ENCODE measurements around the gene SLC6A17.

DNA sequence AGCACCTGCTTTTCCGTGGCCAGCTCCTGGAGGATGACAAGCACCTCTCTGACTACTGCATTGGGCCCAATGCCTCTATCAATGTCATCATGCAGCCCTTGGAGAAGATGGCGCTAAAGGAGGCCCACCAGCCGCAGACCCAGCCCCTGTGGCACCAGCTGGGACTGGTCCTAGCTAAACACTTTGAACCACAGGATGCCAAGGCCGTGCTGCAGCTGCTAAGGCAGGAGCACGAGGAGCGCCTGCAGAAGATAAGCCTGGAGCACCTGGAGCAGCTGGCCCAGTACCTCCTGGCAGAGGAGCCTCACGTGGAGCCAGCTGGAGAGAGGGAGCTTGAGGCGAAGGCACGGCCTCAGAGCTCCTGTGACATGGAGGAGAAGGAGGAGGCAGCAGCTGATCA, 37.6 kb upstream of the SLC6A17 start:
- TF ChIP-seq POLR2A (IDR thresholded peaks at IDR 0.05), result no peak
- TF ChIP-seq, protein P1, sequence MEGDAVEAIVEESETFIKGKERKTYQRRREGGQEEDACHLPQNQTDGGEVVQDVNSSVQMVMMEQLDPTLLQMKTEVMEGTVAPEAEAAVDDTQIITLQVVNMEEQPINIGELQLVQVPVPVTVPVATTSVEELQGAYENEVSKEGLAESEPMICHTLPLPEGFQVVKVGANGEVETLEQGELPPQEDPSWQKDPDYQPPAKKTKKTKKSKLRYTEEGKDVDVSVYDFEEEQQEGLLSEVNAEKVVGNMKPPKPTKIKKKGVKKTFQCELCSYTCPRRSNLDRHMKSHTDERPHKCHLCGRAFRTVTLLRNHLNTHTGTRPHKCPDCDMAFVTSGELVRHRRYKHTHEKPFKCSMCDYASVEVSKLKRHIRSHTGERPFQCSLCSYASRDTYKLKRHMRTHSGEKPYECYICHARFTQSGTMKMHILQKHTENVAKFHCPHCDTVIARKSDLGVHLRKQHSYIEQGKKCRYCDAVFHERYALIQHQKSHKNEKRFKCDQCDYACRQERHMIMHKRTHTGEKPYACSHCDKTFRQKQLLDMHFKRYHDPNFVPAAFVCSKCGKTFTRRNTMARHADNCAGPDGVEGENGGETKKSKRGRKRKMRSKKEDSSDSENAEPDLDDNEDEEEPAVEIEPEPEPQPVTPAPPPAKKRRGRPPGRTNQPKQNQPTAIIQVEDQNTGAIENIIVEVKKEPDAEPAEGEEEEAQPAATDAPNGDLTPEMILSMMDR (IDR thresholded peaks at IDR 0.05), result no peak
- TF ChIP-seq POLR2AphosphoS5 (IDR thresholded peaks at IDR 0.05; ENCODE audit: insufficient read depth in 1 of 2, low read depth in 1 of 2), result no peak
